ENCODE measurements around the gene SEC16A.

SEC16A gene

DNA sequence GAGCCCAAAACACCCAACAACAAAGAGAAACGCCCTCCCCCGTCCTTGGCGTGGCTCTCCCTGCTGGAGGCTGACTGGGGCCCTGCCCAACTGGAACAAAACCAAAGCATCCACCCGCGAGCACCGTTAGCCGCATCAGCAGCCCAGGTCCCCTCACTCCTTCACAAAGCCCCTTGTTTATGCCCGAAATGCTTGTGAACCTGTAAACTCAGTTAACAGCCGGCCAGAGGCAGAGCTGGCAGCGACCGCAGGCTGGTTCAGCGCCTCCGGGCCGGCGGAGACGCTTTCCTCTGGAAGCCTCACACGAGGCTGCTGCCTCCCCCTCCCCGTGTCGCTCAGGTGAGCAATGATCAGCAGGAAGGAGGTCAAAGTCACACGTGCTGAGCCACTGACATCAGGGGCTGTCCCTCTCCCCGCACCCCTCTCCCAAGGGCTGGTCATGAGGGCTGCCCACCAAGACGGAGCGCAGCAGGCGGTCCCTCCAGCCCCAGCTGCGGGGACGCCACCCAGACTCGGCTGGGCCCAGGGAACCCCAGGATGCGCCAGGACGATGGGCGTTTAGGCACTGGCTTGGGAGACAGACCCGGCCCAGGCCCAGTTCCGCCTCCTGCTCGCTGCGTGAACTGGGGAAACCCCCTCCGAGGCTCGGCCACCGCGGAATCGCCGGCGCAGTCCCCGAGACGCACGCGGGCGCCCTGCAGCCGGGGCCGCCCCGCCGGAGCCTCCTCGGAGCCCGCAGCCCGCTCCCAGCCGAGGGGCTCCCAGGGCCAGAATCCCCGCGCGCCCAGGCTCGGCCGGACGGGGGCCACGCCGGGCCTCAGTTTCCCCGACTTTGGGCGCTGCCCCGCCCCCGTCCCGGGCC, 83.4 kb downstream of the SEC16A start:
- no peaks in the 10 kb centered on the region for H3K9me2 ChIP-seq (replicated peaks; ENCODE audit: insufficient read depth, low read length)
- peaks cover 29% of the 10 kb centered on the region for H3K79me2 ChIP-seq (ENCODE audit: low read length)
- H2AFZ ChIP-seq (ENCODE audit: low read length), result peak overlapping the region; percentile 47; the same call in 1 of the 2 replicates
- TF ChIP-seq EZH2phosphoT487 (IDR thresholded peaks at IDR 0.05; ENCODE audit: low read length) (no peak), EZH2 (optimal IDR thresholded peaks at IDR 0.05; ENCODE audit: low read depth, low read length) (no peak)
- TF ChIP-seq, protein P1, sequence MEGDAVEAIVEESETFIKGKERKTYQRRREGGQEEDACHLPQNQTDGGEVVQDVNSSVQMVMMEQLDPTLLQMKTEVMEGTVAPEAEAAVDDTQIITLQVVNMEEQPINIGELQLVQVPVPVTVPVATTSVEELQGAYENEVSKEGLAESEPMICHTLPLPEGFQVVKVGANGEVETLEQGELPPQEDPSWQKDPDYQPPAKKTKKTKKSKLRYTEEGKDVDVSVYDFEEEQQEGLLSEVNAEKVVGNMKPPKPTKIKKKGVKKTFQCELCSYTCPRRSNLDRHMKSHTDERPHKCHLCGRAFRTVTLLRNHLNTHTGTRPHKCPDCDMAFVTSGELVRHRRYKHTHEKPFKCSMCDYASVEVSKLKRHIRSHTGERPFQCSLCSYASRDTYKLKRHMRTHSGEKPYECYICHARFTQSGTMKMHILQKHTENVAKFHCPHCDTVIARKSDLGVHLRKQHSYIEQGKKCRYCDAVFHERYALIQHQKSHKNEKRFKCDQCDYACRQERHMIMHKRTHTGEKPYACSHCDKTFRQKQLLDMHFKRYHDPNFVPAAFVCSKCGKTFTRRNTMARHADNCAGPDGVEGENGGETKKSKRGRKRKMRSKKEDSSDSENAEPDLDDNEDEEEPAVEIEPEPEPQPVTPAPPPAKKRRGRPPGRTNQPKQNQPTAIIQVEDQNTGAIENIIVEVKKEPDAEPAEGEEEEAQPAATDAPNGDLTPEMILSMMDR (IDR thresholded peaks at IDR 0.05; ENCODE audit: low read length), result no peak
- H3K4me3 ChIP-seq (ENCODE audit: low read length), result peak overlapping the region; percentile 100
- peak; percentile 38 for DNase-seq
- H3K4me2 ChIP-seq (ENCODE audit: low read depth, low read length), result peak overlapping the region; percentile 93
- H4K20me1 ChIP-seq (ENCODE audit: insufficient read depth, low read length), result no peaks in the 10 kb centered on the region
- H3K36me3 ChIP-seq (replicated peaks; ENCODE audit: insufficient read depth, low read length), result no peaks in the 10 kb centered on the region
- H3K27me3 ChIP-seq (replicated peaks; ENCODE audit: insufficient read depth, low read length), result no peaks in the 10 kb centered on the region
- peak overlapping the region; percentile 80 for H3K9ac ChIP-seq (ENCODE audit: low read length)
- no peak overlapping the region for H3K27ac ChIP-seq (ENCODE audit: low read length)
- no peaks in the 10 kb centered on the region for H3K9me3 ChIP-seq (replicated peaks; ENCODE audit: insufficient read depth, low read length)
- H3K4me1 ChIP-seq (ENCODE audit: low read length), result peaks cover 19% of the 10 kb centered on the region
- no peaks in the 10 kb centered on the region for H3F3A ChIP-seq (ENCODE audit: insufficient read depth, low read length)

DNA sequence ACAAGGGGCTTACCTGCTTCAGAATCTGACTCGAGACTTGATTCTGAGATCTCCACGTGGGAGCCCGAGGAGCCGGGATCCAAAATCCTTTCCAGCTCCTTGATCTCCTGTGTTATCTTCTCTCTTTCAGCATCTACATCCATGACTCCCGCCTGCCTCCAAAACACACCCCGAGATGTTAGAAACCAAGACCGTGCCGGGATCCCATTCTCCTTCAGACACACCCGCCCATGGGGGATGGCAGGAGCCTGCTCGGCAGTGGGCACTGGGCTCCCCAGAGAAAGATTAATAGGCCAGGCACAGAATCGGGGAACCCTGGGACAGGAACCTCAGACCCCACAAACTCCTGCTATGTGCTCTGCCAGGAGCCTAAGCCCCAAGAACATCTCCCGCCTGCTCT, 84.6 kb downstream of the SEC16A start:
- Histone ChIP-seq H3K9ac (ENCODE audit: low read length) (peak overlapping the region; percentile 80; the same call in 1 of the 2 replicates), H4K20me1 (ENCODE audit: insufficient read depth, low read length) (no peaks in the 10 kb centered on the region), H3K79me2 (ENCODE audit: low read length) (peaks cover 29% of the 10 kb centered on the region), H3K4me1 (ENCODE audit: low read length) (peaks cover 11% of the 10 kb centered on the region), H3K36me3 (replicated peaks; ENCODE audit: insufficient read depth, low read length) (no peaks in the 10 kb centered on the region), H3K27ac (ENCODE audit: low read length) (no peak overlapping the region), H2AFZ (ENCODE audit: low read length) (no peak overlapping the region), H3K9me3 (replicated peaks; ENCODE audit: insufficient read depth, low read length) (no peaks in the 10 kb centered on the region), H3K9me2 (replicated peaks; ENCODE audit: insufficient read depth, low read length) (no peaks in the 10 kb centered on the region), H3K27me3 (replicated peaks; ENCODE audit: insufficient read depth, low read length) (no peaks in the 10 kb centered on the region), H3K4me3 (ENCODE audit: low read length) (no peak overlapping the region), H3K4me2 (ENCODE audit: low read depth, low read length) (peak overlapping the region; percentile 93), H3F3A (ENCODE audit: insufficient read depth, low read length) (no peaks in the 10 kb centered on the region)
- no peak for TF ChIP-seq EZH2 (optimal IDR thresholded peaks at IDR 0.05; ENCODE audit: low read depth, low read length)
- TF ChIP-seq EZH2phosphoT487 (IDR thresholded peaks at IDR 0.05; ENCODE audit: low read length), result no peak
- TF ChIP-seq, protein P1 (IDR thresholded peaks at IDR 0.05; ENCODE audit: low read length), result no peak
- DNase-seq, result no peak

GRCh38 chr9:136397643-136398042, 85.2 kb downstream of the SEC16A start:
- no peak overlapping the region for H3K9ac ChIP-seq (ENCODE audit: low read length)
- H3K36me3 ChIP-seq (replicated peaks; ENCODE audit: insufficient read depth, low read length), result no peaks in the 10 kb centered on the region
- H3K4me3 ChIP-seq (ENCODE audit: low read length), result no peak overlapping the region

More at GRCh38 chr9:136397643-136398042, 85.2 kb downstream of the SEC16A start:
- Histone ChIP-seq H3F3A (ENCODE audit: insufficient read depth, low read length) (no peaks in the 10 kb centered on the region), H3K4me2 (ENCODE audit: low read depth, low read length) (no peak overlapping the region), H3K9me2 (replicated peaks; ENCODE audit: insufficient read depth, low read length) (no peaks in the 10 kb centered on the region), H3K79me2 (ENCODE audit: low read length) (peaks cover 29% of the 10 kb centered on the region), H3K27ac (ENCODE audit: low read length) (no peak overlapping the region), H2AFZ (ENCODE audit: low read length) (no peak overlapping the region), H3K27me3 (replicated peaks; ENCODE audit: insufficient read depth, low read length) (no peaks in the 10 kb centered on the region), H3K4me1 (ENCODE audit: low read length) (peaks cover 11% of the 10 kb centered on the region), H3K9me3 (replicated peaks; ENCODE audit: insufficient read depth, low read length) (no peaks in the 10 kb centered on the region), H4K20me1 (ENCODE audit: insufficient read depth, low read length) (no peaks in the 10 kb centered on the region)
- DNase-seq, result no peak
- no peak for TF ChIP-seq EZH2 (optimal IDR thresholded peaks at IDR 0.05; ENCODE audit: low read depth, low read length)
- TF ChIP-seq EZH2phosphoT487 (IDR thresholded peaks at IDR 0.05; ENCODE audit: low read length), result no peak
- TF ChIP-seq, protein P1 (IDR thresholded peaks at IDR 0.05; ENCODE audit: low read length), result no peak
